Germinal center (tissue), 1 donor: ENCODE data around the gene GRIP2.

Source experiments
- DNase-seq: peaks from one replicate; pipeline ENCODE4 v3.0.0; 2012; ENCODE audit warnings: mixed read lengths, low spot score

The GRIP2 gene

DNA sequence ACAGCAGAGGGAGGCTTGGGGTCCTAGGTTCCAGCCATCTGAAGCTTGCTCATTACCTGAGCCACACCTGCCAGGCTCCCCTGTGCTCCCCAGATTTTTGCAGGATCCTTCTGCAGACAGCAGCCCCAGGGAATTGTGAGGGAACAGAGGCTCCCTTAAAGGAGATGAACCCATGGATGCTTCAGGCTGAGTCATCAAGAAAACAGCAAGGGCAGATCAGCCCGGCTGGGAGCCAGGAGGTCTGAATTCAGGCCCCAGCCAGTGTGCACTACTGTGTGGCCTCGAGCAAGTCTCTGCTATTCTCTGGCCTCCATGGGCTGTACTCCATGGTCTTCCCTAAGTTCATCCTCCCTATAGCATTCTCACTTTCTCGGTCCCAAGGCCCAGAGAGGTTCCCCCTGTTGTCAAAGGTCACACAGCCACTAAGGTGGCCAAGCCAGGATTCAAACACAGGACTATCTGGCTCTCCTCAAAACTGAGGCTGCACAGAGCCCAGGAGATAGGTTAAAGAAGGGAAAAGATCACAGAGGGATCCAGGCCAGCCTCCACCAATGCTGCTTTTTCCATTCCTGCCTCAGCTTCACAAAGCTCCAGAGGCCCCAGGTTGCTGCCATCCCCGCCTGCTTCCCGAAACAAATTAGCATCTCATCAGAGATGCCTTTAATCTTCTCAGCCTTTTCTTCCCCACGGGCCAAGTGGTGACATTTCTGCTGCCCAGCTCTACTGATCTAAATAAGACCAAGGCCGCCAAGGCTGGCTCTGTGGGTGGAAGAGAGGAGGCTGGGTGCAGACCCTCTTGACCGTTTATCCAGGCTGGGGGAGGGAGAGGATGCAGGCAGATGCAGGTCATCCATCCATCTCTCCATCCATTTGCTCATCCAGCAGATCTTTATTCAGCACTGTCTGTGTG lies 21.2 kb upstream of the GRIP2 start:
- no peak for DNase-seq

DNA sequence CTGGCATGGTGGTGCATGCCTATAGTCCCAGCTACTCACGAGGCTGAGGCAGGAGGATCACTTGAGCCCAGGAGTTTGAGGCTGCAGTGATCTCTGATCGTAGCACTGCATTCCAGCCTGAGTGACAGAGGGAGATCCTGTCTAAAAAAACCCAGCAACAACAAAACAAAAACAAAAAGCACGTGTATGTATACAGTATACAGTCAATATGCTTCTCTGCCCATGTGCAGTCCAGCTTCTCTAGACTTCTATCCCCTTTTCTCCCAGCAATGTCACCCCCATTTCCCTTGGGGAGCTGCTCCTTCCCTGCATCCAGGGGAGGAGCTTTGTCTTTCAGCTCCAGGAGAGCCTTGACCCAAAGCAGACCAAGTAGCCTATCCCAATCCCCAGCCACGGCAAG lies 20.0 kb upstream of the GRIP2 start:
- no peak for DNase-seq

DNA sequence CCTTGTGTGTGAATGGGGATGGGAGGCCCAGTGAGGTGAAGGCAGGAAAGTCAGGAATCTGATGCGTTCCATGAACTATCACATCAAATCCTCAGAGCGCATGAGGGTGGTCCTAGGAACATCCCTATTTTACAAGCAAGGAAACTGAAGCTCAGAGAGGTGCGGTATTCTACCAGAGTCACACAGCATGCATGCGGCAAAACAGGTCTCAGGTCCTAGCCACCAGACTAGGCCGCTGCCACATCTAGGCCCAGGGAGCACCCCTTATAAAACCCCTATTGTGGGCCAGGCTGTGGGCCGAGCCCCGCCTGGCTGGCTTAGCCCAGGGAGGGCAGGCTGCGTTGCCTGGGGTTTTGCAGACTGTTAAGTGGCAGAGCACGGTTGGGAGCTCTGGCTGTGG lies 17.9 kb upstream of the GRIP2 start:
- DNase-seq = no peak

DNA sequence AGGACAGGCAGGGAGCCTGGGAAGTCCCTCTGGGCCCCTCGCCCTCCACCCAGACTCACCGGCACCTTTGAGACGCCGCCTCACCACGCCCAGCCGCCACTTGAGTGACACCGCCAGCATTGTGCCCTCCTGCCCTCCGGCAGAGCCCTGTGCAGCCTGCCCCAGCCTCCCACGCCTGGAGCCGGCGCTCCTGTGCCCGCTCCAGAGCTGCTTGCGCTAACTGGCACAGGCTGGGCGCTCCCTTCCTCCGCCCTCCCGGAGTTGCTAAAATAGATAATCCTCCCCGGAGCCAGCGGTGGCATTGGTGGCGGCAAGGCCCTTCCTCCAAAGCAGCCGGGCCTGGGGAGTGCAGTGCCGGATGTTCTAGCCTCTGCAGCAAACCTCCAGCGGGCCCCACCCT lies 15.7 kb upstream of the GRIP2 start:
- no peak for DNase-seq

DNA sequence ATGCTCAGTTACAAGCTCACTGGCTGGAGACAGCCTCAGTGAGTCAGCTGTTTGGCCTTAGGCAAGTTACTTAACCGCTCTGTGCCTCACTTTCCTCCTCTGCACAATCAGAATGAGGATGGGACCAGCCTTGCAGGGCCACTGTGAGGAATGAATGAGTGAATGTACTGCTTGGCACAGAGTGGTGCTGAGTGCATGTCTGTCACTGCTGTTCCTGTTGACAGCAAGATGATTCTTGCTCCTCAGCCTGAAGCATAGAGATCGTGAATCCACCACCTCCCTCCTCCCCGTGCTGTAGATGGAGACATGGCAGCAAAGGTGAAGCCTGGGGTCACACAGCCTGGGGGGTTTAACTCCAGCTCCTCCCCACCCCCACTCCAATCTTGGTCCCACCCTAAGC lies 14.6 kb upstream of the GRIP2 start:
- no peak for DNase-seq

DNA sequence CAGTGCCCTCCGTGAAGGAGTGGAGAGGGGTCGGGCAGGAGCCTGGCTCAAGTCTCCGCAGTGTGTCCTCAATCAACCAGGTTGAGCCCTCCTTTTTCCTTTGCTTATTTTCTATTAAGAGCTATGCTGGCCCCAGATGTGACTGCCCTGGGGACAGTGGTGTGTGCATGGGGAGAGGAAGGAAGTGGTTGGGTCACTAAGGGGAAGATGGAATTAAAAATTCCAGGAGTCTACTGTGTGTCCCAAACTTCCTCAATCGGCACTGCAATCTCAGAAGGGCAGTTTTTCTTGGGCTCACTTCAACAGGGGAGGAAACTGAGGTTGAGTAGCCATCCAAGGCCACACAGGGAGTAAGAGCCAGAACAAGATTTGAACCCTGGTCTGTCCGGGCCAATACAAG lies 13.7 kb upstream of the GRIP2 start:
- DNase-seq = no peak

DNA sequence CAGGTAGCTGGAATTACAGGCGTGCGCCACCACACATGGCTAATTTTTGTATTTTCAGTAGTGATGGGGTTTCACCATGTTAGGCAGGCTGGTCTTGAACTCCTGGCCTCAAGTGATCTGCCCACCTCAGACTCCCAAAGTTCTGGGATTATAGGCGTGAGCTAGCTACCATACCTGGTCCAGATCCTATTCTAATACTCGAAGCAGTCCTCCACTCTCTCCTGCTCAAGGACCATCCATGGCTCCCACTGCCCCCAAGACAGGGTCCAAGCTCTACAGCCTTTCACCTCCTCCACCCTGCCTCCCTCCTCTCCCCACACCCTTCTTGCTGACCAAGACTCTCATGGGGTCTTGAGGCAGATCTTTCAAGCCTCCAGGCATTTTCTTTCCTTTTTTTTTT lies 12.6 kb upstream of the GRIP2 start:
- DNase-seq = no peak

DNA sequence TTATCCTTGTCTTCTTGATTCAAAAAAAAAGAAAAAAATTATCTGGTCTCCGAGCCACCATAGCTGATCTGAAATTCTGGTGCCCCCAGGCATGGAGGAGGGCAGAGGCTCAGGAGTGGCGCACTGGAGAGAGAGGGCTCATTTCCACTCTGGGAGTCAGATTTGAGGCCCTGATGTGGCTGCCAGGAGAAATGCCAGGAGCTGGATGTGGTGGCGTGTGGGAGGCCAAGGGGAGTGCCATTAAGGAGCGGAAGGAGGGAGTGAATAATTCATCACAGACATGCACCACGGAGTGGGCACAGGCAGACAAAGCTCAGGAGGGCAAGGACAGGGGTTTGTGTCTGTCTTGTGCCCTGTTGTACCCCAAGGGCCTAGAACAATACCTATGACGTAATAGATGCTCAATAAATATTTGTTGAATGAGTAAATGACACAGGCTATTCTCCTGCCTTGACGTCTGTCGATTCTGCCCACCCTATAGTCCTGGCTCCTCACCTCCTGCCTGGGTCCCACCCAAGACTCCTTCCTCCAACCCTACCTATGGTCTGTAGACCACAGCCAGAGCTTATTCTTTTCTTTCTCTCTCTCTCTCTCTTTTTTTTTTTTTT lies 12.0 kb upstream of the GRIP2 start:
- DNase-seq = no peak

DNA sequence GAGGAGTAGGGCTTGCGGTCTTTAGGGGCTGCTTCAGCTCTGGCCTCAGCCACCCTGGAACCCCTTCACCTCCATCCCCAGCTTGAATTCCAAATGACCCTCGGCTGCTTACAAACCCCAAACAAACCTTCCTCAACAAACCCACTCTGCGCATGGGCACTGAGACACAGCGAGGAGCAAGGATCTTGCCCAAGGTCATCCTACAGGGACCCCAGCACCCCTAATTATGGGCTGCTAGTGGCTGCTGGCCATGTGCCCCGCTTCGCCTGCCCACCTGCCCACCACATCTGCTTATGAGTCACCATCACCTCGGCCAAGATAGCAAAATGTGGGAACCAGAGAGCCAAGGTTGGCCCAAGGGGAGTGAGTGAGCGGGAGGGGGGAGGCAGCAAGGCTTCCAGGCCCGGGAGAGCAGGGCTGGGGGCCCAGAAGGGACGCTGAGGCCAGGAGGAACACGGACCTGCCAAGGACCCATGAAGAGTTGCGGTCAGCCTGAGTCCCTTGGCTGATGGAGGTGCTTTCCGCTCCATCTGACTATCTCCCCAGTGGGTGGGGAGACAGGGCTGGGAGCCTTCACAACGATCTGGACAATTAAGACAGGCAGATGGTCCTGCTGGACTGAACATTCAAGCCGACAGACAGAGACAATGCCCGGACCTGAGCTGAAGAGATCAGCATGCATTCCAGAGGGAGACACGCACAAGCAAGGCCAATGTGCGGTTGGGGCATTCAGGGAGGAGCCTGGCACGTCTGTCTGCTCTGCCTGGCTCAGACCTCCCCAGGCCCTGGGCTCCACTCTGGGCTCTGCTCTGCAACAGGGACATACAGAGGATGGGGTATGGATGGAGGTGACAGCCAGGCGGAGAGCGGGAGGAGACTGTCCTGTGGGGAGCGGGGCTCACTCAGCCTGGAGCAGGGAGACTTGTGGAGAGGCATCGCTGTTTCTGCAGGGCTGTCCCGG lies 10.8 kb upstream of the GRIP2 start:
- DNase-seq = no peak

DNA sequence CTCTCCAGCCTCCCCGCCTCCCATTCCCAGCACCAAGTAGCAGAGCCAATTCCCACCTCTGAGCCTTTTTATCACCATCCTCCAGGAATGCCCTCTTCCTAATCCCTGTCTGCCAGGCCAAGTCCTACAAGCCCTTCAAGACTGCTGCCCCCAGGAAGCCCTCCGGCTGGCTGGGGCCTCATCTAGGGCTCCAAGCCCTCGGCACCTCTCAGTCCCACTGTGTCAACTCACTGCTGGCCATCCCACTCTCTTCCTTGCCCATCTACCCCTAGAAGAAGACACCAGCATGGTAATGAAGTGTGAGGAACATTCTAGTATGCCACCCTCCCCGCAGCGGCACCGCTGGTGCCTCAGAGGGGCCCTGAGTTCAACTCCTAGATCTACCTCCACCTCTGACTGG lies 10.0 kb upstream of the GRIP2 start:
- no peak for DNase-seq

DNA sequence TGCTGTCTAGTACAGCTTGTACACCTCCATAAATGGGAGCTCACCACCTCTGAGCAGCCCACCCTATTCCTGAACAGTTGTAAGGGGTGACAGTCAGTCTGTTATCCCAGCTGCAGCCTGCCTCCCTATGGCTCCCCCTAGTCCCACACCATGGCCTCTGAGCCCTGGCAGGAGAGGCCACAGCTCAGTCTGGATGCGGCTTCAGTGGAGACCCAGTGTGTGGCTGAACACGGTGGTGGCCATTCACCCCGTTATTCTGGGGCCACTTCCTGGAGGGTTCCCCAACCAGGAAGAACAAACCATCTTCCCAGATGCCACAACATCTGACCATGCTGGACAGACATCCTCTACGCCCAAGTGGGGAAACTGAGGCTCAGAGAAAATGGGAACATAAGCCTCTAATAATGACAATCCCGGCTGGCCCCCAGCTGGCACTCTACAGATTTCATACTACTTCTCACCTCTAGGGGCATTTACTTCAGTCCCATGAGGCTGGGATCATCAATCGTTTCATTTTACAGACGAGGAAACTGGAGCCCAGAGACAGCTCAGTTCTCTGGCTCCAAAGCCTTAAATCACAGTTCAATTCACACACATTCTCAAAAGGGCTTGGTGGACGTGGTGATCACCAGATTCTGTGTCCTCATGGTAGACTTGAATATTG lies 9.2 kb upstream of the GRIP2 start:
- DNase-seq = peak; percentile 26

DNA sequence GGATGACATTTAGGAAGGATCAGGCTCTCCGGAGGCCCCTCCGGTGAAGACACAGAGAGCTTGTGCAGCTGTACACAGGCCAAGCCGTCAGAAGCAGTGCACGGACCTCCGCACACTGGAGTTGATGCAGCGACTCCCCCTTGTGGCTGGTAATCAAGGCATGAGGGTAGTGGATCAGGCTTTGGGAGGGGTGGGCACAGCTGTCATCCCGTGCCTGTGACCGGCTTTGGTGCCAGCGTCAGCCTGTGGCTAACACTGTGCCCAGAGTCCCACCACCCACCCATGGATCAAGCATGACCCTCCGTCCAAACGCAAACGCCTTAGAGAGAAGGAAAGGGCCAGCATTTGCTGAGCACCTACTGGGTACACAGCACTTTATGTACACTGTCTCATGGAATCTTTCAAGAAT lies 8.2 kb upstream of the GRIP2 start:
- DNase-seq = peak; percentile 56

DNA sequence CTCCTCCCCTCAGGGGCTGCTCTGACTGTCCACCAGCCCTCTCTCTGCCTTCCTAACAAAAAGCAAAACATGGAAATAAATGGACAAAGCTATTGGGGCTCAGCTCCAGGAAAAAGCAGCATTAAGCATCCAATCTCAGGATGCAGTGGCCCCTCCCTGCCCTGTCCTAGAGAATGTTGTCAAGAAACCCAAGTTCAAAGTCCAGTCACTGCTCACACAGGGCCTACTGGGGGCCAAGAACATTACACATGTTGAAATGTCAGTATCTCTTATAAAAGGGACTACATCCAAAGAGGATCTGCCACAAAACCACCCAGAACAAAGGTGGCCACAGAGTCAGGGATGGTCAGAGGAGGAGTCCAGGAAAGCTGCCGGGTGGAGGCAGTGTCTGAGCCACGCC lies 7.6 kb upstream of the GRIP2 start:
- DNase-seq = no peak

DNA sequence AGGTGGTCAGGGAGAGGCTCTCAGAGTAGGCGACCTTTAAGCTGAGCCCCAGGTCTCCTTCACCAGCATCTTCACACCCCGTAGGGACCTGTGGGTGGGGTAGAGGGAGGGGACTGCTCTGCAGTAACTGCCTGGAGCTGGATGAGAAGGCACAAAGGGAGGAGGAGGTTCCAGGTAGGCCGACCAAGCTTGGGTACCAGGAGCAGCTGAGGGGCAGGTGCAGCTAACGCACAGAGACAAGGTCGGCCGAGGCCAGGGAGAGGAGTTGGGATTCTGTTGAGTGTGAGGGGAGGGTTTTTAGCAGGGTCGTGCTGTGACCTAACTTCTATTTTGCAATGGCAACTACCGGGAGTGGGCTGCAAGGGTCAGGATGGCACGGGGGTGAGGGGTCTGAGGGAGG lies 5.9 kb upstream of the GRIP2 start:
- no peak for DNase-seq

DNA sequence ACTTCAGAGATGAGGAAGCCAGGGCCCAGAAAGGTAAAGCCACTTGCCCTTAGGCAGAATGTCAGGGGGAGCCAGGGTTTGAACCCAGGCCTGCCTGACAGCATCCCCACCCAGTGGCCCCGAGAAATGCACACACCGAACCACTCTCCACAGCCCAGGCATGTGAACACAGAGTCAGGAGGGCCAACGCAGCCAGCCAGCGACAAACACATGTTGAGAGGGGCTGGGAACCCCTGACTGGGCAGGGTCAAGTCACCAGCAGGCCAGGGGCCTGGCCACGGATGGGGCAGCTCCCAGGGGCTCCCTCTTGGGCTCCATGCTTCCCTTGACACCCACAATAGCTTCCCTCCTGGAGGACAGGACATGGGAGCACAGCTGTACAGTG lies 5.1 kb upstream of the GRIP2 start:
- DNase-seq = no peak

DNA sequence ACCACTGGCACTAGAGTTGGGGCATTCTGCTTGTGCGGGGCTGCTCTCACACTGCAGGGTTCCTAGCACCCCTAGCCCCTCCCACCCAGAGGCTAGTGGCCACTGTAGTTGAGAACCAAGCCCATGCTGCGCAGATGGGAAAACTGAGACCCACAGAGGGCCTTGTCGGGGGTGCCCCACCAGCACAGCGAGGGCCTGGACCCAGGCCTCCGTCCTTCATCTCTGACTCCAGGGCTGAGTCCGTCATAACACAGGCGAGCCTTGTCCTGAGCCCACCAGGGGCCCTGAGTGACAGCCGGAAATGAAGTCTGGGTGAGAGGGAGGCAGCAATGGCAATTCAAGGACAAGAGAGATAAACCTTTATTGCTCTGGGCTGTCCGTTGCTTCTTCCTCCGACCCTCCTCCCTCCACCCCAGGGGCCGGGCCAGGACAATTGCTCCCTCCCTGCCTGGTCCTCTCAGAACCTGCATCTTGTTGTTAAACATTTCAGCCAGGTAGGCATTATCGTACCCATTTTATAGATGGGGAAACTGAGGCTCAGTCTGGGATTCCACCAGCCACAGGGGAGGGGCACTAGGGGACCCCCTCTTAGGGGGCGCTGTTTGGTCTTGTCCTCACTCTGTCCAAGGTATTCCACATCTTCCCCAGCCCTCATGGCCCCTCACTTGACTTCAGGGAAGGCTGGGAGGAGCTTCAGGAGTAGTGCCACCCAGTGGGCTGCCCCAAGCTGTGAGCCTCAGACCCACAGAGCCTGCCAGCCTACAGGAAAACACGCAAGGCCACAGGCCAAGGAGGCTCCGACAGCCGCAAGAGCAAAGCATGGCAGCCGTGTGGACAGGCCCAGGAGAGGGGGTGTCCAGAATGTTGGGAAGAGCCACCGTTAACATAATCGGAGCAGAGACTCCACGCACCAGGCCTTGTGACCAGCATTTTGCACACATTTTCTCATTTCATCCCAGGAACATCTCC lies 4.4 kb upstream of the GRIP2 start:
- no peak for DNase-seq

DNA sequence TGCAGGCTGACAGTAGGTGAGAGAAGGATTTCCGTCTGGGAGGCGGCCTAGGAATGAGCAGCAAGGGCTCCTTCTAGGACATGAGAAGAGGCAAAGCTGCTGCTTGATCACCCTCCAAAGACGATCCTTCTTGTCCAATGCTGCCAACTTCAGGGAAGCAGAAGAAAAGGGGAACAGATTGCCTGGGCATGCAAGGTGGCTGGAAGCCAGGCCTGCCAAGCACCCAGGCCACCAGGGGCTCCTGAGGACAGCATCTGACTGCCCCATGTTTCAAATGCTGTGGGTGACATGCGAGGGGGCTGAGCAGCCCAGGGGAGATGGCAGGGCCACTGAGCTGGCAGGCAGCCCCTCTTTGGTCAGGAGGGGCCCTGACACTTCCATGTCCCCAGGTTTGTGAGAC lies 3.3 kb upstream of the GRIP2 start:
- DNase-seq = no peak

DNA sequence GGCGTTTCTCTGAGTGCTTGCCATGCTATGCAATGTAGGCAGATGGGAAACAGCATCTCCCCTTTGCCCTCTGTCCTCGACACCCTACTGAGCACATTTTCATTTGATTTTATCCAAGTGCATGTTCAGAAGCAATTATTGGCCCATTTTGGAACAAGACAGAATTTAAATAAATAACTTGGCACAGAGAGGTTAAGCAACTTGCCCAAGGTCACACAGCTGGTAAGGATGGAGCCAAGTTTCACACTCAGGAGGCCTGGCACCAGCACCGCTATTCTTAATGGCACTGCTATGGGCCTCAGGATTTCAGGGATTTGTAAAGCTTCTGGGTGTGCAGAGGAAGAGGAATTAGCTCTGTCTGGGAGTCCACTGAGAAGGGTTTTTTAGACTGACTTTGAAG lies 2.5 kb upstream of the GRIP2 start:
- DNase-seq = no peak

DNA sequence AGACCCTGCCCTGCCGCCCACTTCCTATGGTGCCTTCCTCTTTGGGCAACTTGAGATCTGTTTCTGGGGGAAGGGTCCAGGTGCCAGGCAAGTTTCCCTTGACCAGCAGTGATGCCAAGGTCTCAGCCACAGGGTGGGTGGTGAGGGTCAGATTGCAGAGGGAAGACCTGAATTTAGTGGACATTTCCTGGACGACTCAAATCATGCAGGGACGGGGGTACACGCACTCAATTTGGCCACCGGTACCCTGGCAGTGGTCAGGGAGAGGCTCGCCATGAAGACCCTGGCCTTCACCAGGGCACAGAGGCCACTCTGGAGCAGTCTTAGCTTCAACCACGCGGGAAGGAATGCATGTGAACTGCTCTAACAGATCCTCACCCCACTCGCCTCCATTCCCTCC lies 1.5 kb upstream of the GRIP2 start:
- DNase-seq = no peak

DNA sequence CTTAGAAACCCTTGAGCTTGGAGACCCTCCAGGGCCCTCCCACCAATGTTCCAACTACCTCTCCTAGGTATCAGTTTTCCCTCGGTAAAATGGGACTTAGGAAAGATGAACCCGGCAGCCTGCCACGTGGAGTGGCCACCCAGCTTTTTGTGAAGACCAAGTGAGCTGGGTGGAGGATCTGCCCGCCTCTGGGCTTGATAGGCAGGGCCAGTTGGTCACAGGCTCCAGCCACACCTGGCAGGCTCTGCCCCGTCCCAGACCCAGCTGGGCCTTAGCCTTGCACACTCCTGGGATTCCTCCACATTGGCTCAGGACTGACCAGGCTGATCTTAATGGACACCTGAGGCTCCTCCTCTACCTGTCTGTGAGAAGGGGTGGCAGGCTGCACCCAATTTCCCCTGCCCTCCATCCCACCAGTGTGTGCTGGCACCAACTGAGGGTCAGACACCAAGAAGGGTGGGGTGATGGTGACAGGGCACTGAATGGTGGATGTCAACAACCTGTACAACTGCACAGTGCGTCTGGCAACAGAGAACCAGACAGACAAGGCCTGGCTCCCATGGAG lies 761 bp upstream of the GRIP2 start:
- DNase-seq = no peak

DNA sequence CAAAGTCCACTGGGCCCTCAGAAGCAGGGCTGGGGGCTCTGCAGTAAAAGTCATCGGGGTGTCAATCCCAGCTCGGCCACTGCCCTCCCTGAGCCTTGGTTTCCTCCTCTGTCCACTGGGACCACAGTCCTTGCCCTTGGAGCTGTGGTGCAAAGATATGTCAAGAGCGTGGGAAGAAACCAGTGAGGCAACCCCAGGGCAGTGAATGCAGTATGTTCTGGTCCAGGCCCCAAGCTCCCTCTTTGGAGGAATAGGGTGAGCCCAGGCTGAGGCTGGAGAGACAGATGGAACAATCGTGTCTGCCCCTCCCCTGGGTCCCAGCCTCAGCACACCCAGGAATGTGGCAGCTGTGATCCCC lies 779 bp downstream of the GRIP2 start:
- DNase-seq = no peak
